Smooth muscle cell (in vitro differentiated cells): ENCODE data around the gene ZCCHC8. TPM values are rescaled to one million over a fixed set of nuclear protein-coding genes. Genes with fewer than 3 reads are reported as not detected.

ENCODE experiments used
- DNase-seq: peaks from one replicate; lab custom pipeline; 2025; ENCODE audit not compliant: unreplicated experiment; lab: John Stamatoyannopoulos, UW
- H2AFZ ChIP-seq: fragments of 200-600 bp; sonication (generic); 2 replicates; pipeline ENCODE4 v1.6.0; 2016; ENCODE audit warnings: antibody characterized with exemption, low read depth, mild to moderate bottlenecking
- H3F3A ChIP-seq: fragments of 200-600 bp; sonication (generic); 2 replicates; pipeline ENCODE4 v1.6.0; 2017; ENCODE audit warnings: antibody characterized with exemption, low read depth
- H3K27ac ChIP-seq: fragments of 200-600 bp; sonication (generic); 2 replicates; pipeline ENCODE4 v1.5.1; 2016; ENCODE audit warnings: low read depth, mild to moderate bottlenecking
- H3K27me3 ChIP-seq: fragments of 200-600 bp; sonication (generic); 2 replicates; pipeline ENCODE4 v1.6.1; 2016; ENCODE audit warnings: low read depth, mild to moderate bottlenecking
- H3K36me3 ChIP-seq: fragments of 200-600 bp; sonication (generic); 2 replicates; pipeline ENCODE4 v1.5.1; 2016; ENCODE audit warnings: low read depth
- H3K4me1 ChIP-seq: fragments of 200-600 bp; sonication (generic); 2 replicates; pipeline ENCODE4 v1.5.1; 2016; ENCODE audit warnings: low read depth
- H3K4me2 ChIP-seq: fragments of 200-600 bp; sonication (generic); 2 replicates; pipeline ENCODE4 v1.6.0; 2016; ENCODE audit warnings: mild to moderate bottlenecking
- H3K4me3 ChIP-seq: fragments of 200-600 bp; sonication (generic); 2 replicates; pipeline ENCODE4 v1.5.1; 2016; ENCODE audit warnings: mild to moderate bottlenecking
- H3K79me2 ChIP-seq: fragments of 200-600 bp; sonication (generic); 2 replicates; pipeline ENCODE4 v1.6.0; 2016; ENCODE audit warnings: low read depth, mild to moderate bottlenecking
- H3K9ac ChIP-seq: fragments of 200-600 bp; sonication (generic); 2 replicates; pipeline ENCODE4 v1.6.0; 2016; ENCODE audit warnings: low read depth
- H3K9me3 ChIP-seq: fragments of 200-600 bp; sonication (generic); replicated peaks from 2 replicates; pipeline ENCODE4 v1.5.1; 2016; ENCODE audit warnings: low read depth
- H4K20me1 ChIP-seq: fragments of 200-600 bp; sonication (generic); 2 replicates; pipeline ENCODE4 v1.6.0; 2016; ENCODE audit warnings: low read depth
- WGBS: methylation state at CpG from one replicate; pipeline ENCODE4 v1.1.7; 2016; ENCODE audit warnings: low lambda C conversion rate; 5-methylcytosine and 5-hydroxymethylcytosine counted together
- polyA plus RNA-seq: library from polyadenylated mRNA; unstranded; fragments of >200 nt; fragmentation: Nextera tagmentation; extraction: Ambion mirVana; gene quantifications from 2 replicates; pipeline ENCODE4 v1.2.1, GENCODE V29; 2016
- total RNA-seq: library from RNA; depleted of rRNA; stranded (reverse); fragments of >200 nt; gene quantifications from 2 replicates; pipeline ENCODE4 v1.2.3, GENCODE V29; 2014
- TF ChIP-seq, protein P1 (sequence below): fragments of 200-600 bp; sonication (generic); IDR thresholded peaks from 2 replicates; pipeline ENCODE4 v1.5.1; 2017; ENCODE audit warnings: borderline replicate concordance, mild to moderate bottlenecking, antibody characterized with exemption; ENCODE audit not compliant: insufficient read depth, poor library complexity, severe bottlenecking

The ZCCHC8 gene
- total and polyA plus RNA-seq, 2 experiments from 2014 or later, result 8.8 to 20.6 TPM

DNA sequence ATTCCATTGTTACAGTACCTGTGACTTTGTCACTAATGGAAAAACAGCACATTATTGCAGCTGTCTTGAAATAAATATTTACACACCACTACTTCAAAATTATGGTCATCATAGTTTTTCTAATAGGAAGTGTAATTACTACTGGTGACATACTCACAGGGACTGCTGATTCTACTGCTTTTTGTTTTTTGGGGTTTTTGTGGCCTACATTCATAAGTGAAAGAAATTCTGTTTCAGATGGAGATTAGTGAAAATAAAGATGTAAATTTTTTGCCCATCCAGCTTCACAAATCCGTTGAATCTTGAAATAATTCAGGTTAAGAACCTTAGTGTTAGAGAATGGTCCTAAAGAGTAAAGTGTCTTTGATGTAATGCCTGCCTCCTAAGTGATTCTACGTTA is 43.8 kb upstream of the ZCCHC8 start:
- Histone ChIP-seq H3K4me2 (no peak overlapping the region), H2AFZ (no peak overlapping the region), H3K4me3 (no peak overlapping the region), H3K27ac (no peak overlapping the region), H4K20me1 (no peaks in the 10 kb centered on the region), H3F3A (no peaks in the 10 kb centered on the region), H3K4me1 (no peaks in the 10 kb centered on the region), H3K9ac (no peak overlapping the region), H3K79me2 (no peaks in the 10 kb centered on the region), H3K27me3 (no peaks in the 10 kb centered on the region), H3K9me3 (no peaks in the 10 kb centered on the region), H3K36me3 (no peaks in the 10 kb centered on the region)
- DNase-seq, result no peak
- 98% methylated on average over 2 of the region's 2 CpGs for WGBS
- TF ChIP-seq, protein P1, sequence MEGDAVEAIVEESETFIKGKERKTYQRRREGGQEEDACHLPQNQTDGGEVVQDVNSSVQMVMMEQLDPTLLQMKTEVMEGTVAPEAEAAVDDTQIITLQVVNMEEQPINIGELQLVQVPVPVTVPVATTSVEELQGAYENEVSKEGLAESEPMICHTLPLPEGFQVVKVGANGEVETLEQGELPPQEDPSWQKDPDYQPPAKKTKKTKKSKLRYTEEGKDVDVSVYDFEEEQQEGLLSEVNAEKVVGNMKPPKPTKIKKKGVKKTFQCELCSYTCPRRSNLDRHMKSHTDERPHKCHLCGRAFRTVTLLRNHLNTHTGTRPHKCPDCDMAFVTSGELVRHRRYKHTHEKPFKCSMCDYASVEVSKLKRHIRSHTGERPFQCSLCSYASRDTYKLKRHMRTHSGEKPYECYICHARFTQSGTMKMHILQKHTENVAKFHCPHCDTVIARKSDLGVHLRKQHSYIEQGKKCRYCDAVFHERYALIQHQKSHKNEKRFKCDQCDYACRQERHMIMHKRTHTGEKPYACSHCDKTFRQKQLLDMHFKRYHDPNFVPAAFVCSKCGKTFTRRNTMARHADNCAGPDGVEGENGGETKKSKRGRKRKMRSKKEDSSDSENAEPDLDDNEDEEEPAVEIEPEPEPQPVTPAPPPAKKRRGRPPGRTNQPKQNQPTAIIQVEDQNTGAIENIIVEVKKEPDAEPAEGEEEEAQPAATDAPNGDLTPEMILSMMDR, result no peak

GRCh38 chr12:122538496-122538895 is 37.8 kb upstream of the ZCCHC8 start:
- H3K79me2 ChIP-seq, result no peaks in the 10 kb centered on the region
- no peaks in the 10 kb centered on the region for H3F3A ChIP-seq
- H3K4me2 ChIP-seq, result no peak overlapping the region
- DNase-seq, result no peak
- H3K9me3 ChIP-seq, result no peaks in the 10 kb centered on the region
- no peaks in the 10 kb centered on the region for H3K36me3 ChIP-seq
- H3K4me3 ChIP-seq, result no peak overlapping the region
- TF ChIP-seq, protein P1, result no peak
- no peaks in the 10 kb centered on the region for H3K4me1 ChIP-seq
- H3K9ac ChIP-seq, result no peak overlapping the region
- no peaks in the 10 kb centered on the region for H3K27me3 ChIP-seq
- 93% methylated on average over 5 of the region's 5 CpGs for WGBS
- H3K27ac ChIP-seq, result no peak overlapping the region
- no peaks in the 10 kb centered on the region for H4K20me1 ChIP-seq
- H2AFZ ChIP-seq, result no peak overlapping the region

DNA sequence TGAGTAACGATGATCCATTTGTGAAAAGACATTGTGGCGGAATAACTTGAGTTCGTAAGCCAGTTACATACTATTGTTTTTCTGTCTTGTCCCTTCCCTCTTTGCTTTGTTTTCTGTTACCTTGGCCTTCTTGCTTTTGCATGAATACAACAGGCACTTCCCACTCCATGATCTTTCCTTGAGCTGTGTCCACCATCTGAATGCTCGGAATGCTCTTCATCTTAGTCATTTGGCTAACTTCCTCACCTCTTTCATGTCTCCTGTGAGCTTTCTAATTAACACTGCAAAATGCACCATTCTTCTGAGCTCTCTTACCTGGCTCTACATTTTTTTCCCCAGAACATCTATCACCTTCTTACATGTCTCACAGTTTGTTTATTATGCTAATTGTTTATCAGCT is 36.3 kb upstream of the ZCCHC8 start:
- TF ChIP-seq, protein P1, result no peak
- Histone ChIP-seq H3K9me3 (no peaks in the 10 kb centered on the region), H3K9ac (no peak overlapping the region), H3K27me3 (no peaks in the 10 kb centered on the region), H4K20me1 (no peaks in the 10 kb centered on the region), H3K4me3 (no peak overlapping the region), H3K79me2 (no peaks in the 10 kb centered on the region), H3K4me1 (no peaks in the 10 kb centered on the region), H3K36me3 (no peaks in the 10 kb centered on the region), H3F3A (no peaks in the 10 kb centered on the region), H3K27ac (no peak overlapping the region), H3K4me2 (no peak overlapping the region), H2AFZ (no peak overlapping the region)
- no peak for DNase-seq
- WGBS, result 98% methylated on average over 4 of the region's 4 CpGs

GRCh38 chr12:122533856-122534255 is 33.1 kb upstream of the ZCCHC8 start:
- 99% methylated on average over 2 of the region's 2 CpGs for WGBS
- Histone ChIP-seq H3K4me3 (no peak overlapping the region), H3K9ac (no peak overlapping the region), H3K27me3 (no peaks in the 10 kb centered on the region), H3K4me2 (no peak overlapping the region), H3K36me3 (no peaks in the 10 kb centered on the region), H3K4me1 (no peaks in the 10 kb centered on the region), H3K9me3 (no peaks in the 10 kb centered on the region), H3K27ac (no peak overlapping the region), H3F3A (no peaks in the 10 kb centered on the region), H2AFZ (no peak overlapping the region), H3K79me2 (peaks cover 21% of the 10 kb centered on the region), H4K20me1 (no peaks in the 10 kb centered on the region)
- DNase-seq, result no peak
- TF ChIP-seq, protein P1, result no peak
